ENCODE measurements around the gene CD2. TPM values are rescaled to one million over a fixed set of nuclear protein-coding genes. Genes with fewer than 3 reads are reported as not detected.

CD2 gene
- polyA plus RNA-seq, 4 donors: 0.19 to 0.60 (median 0.26) TPM

GRCh38 chr1:116811321-116811720 is 57.1 kb downstream of the CD2 start:
- DNase-seq (ENCODE audit: low read depth in 4 of 4, low spot score in 3 of 4): no peak

- DNase-seq (ENCODE audit: low read depth in 4 of 4, low spot score in 3 of 4): no peak
Measured at GRCh38 chr1:116814926-116815723, 60.9 kb downstream of the CD2 start.

GRCh38 chr1:116817582-116818064 is 63.4 kb downstream of the CD2 start:
- DNase-seq (ENCODE audit: low read depth in 4 of 4, low spot score in 3 of 4): no peak

Other genes starting within 250 kb of the CD2 start
- gene CD58, start 183.4 kb upstream of the CD2 start, polyA plus RNA-seq (ENCODE audit: insufficient read length in 4 of 4): 10 to 100 TPM; 11.1 to 19.6 (median 17.1) TPM
- gene IGSF3, start 86.7 kb upstream of the CD2 start, polyA plus RNA-seq (ENCODE audit: insufficient read length in 4 of 4): 10 to 100 TPM; 18.6 to 31.4 (median 27.4) TPM
- gene PTGFRN, start 155.5 kb downstream of the CD2 start, polyA plus RNA-seq (ENCODE audit: insufficient read length in 4 of 4): 100 to 1,000 TPM in 1 of 4 donors, 10 to 100 TPM in 3; 42.1 to 125 (median 61.2) TPM
- gene CD101, start 247.3 kb downstream of the CD2 start, polyA plus RNA-seq (ENCODE audit: insufficient read length in 4 of 4): 1 to 10 TPM; 1.7 to 2.5 (median 2.0) TPM